Measurements from ENCODE around the gene SHISA9. TPM values are rescaled to one million over a fixed set of nuclear protein-coding genes. Genes with fewer than 3 reads are reported as not detected.

SHISA9 gene
- total RNA-seq, 3 donors from 2014 or later, result 0.87 to 7.3 (median 3.0) TPM

- no peak for DNase-seq
- H3K4me1 ChIP-seq (ENCODE audit: low read depth), result no peaks in the 10 kb centered on the region
- no peak for TF ChIP-seq CTCF (IDR thresholded peaks at IDR 0.05)
- no peak overlapping the region for H3K4me3 ChIP-seq
- ATAC-seq, result no peak
- intact Hi-C loops (cut with DNase I, micrococcal nuclease), result no loop called here
- peaks cover 7% of the 10 kb centered on the region for H3K9me3 ChIP-seq
- H3K36me3 ChIP-seq (ENCODE audit: low read depth), result no peaks in the 10 kb centered on the region
Measured at GRCh38 chr16:13223666-13224065, 322.3 kb downstream of the SHISA9 start.

GRCh38 chr16:13229039-13229438 is 327.6 kb downstream of the SHISA9 start:
- no peak for ATAC-seq

GRCh38 chr16:13231365-13231764 is 330.0 kb downstream of the SHISA9 start:
- no peak for TF ChIP-seq CTCF (IDR thresholded peaks at IDR 0.05)
- intact Hi-C loops (cut with DNase I, micrococcal nuclease), result no loop called here
- Histone ChIP-seq H3K36me3 (ENCODE audit: low read depth) (no peaks in the 10 kb centered on the region), H3K9me3 (peaks cover 4% of the 10 kb centered on the region), H3K4me1 (ENCODE audit: low read depth) (no peaks in the 10 kb centered on the region), H3K4me3 (no peak overlapping the region)
- DNase-seq (no peak), ATAC-seq (no peak)

More at GRCh38 chr16:13229039-13229438, 327.6 kb downstream of the SHISA9 start:
- no peak for DNase-seq
- Histone ChIP-seq H3K36me3 (ENCODE audit: low read depth) (no peaks in the 10 kb centered on the region), H3K4me1 (ENCODE audit: low read depth) (no peaks in the 10 kb centered on the region), H3K9me3 (peaks cover 4% of the 10 kb centered on the region), H3K4me3 (no peak overlapping the region)
- intact Hi-C loops (cut with DNase I, micrococcal nuclease), result no loop called here
- no peak for TF ChIP-seq CTCF (IDR thresholded peaks at IDR 0.05)

GRCh38 chr16:13234999-13235398 is 333.6 kb downstream of the SHISA9 start:
- no peaks in the 10 kb centered on the region for H3K9me3 ChIP-seq

GRCh38 chr16:13236308-13236707 is 334.9 kb downstream of the SHISA9 start:
- intact Hi-C loops (cut with DNase I, micrococcal nuclease), result no loop called here
- no peaks in the 10 kb centered on the region for H3K4me1 ChIP-seq (ENCODE audit: low read depth)
- no peak for ATAC-seq
- no peak for TF ChIP-seq CTCF (IDR thresholded peaks at IDR 0.05)
- DNase-seq, result no peak
- H3K9me3 ChIP-seq, result no peaks in the 10 kb centered on the region
- no peak overlapping the region for H3K4me3 ChIP-seq
- H3K36me3 ChIP-seq (ENCODE audit: low read depth), result no peaks in the 10 kb centered on the region

More at GRCh38 chr16:13234999-13235398, 333.6 kb downstream of the SHISA9 start:
- DNase-seq, result peak in 1 of 3 donors; percentile 44
- no peak for TF ChIP-seq CTCF (IDR thresholded peaks at IDR 0.05)
- Histone ChIP-seq H3K36me3 (ENCODE audit: low read depth) (no peaks in the 10 kb centered on the region), H3K4me3 (no peak overlapping the region), H3K4me1 (ENCODE audit: low read depth) (no peaks in the 10 kb centered on the region)
- intact Hi-C loops (cut with DNase I, micrococcal nuclease), result no loop called here
- ATAC-seq, result no peak

GRCh38 chr16:13238182-13238581 is 336.8 kb downstream of the SHISA9 start:
- Histone ChIP-seq H3K9me3 (no peaks in the 10 kb centered on the region), H3K4me1 (ENCODE audit: low read depth) (no peaks in the 10 kb centered on the region), H3K4me3 (no peak overlapping the region), H3K36me3 (ENCODE audit: low read depth) (no peaks in the 10 kb centered on the region)
- intact Hi-C loops (cut with DNase I, micrococcal nuclease), result no loop called here
- TF ChIP-seq CTCF (IDR thresholded peaks at IDR 0.05), result no peak
- ATAC-seq (no peak), DNase-seq (no peak)
